ENCODE measurements around the gene C20orf144. TPM values are rescaled to one million over a fixed set of nuclear protein-coding genes. Genes with fewer than 3 reads are reported as not detected.

The C20orf144 gene
- total RNA-seq, 2 experiments from 2014 or later = 0.42 to 0.44 TPM

DNA sequence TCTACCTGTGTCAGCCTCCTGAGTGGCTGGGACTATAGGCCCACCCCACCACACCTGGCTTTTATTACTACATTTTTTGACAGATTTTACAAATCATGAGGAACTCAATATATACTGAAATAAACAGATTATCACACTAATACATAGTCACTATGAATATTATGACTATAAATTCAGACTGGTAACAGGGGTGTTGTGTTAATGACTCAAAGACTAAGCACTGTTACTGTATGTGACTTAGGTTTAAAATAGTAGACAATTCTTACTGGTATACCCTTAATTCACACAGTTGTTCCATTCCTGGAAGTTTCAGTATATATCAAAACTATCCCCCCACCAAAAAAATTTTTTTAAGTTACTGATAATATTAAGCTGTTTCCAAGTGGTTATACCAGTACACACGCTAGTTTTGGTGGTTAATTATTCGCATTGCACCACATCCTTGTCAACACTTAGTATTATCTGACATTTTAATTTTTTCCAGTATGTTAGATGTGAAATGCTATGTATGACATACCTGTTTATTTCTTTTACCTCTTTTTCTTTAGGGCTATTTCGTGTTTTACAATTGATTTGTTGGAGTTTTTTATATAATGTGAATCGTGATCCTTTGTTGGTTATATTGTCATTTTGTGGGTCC lies 34.4 kb upstream of the C20orf144 start:
- ChIA-PET POLR2A (interaction anchor here (0.6 kb wide), 1 partner anchor 35 kb away, joined by 3 read pairs; no protein-coding TSS in a partner anchor), CTCF (ENCODE audit: unreplicated experiment) (no interaction called here)
- DNase-seq (ENCODE audit: low spot score) = no peak
- Histone ChIP-seq H3K9me3 (ENCODE audit: low read length) (no peaks in the 10 kb centered on the region), H2AFZ (ENCODE audit: low read length) (no peak overlapping the region), H3K79me2 (ENCODE audit: insufficient read depth, low read depth, low read length) (no peaks in the 10 kb centered on the region), H3K27ac (ENCODE audit: low read depth, low read length, poor library complexity, severe bottlenecking) (no peak overlapping the region), H3K36me3 (ENCODE audit: insufficient read depth, low read length) (peaks cover 98% of the 10 kb centered on the region), H4K20me1 (ENCODE audit: insufficient read depth, low read length) (no peaks in the 10 kb centered on the region), H3K4me3 (ENCODE audit: low read depth, low read length, poor library complexity, severe bottlenecking) (no peak overlapping the region), H3K4me2 (ENCODE audit: low read length) (no peak overlapping the region), H3K4me1 (ENCODE audit: insufficient read depth, low read length, poor library complexity, severe bottlenecking) (no peaks in the 10 kb centered on the region), H3K9me2 (ENCODE audit: insufficient read depth, low read length) (no peaks in the 10 kb centered on the region)
- no peak for TF ChIP-seq EZH2phosphoT487 (IDR thresholded peaks at IDR 0.05; ENCODE audit: borderline replicate concordance, low read depth, low read length)
- TF ChIP-seq, protein P1, sequence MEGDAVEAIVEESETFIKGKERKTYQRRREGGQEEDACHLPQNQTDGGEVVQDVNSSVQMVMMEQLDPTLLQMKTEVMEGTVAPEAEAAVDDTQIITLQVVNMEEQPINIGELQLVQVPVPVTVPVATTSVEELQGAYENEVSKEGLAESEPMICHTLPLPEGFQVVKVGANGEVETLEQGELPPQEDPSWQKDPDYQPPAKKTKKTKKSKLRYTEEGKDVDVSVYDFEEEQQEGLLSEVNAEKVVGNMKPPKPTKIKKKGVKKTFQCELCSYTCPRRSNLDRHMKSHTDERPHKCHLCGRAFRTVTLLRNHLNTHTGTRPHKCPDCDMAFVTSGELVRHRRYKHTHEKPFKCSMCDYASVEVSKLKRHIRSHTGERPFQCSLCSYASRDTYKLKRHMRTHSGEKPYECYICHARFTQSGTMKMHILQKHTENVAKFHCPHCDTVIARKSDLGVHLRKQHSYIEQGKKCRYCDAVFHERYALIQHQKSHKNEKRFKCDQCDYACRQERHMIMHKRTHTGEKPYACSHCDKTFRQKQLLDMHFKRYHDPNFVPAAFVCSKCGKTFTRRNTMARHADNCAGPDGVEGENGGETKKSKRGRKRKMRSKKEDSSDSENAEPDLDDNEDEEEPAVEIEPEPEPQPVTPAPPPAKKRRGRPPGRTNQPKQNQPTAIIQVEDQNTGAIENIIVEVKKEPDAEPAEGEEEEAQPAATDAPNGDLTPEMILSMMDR (conservative IDR thresholded peaks at IDR 0.05; ENCODE audit: low read length) = no peak
- no TSS peak for BruUV-seq (replicated peaks)
- intact Hi-C loops (cut with micrococcal nuclease; ENCODE audit: unreplicated experiment) = no loop called here

GRCh38 chr20:33629533-33629932 lies 32.6 kb upstream of the C20orf144 start:
- intact Hi-C loops (cut with micrococcal nuclease; ENCODE audit: unreplicated experiment) = no loop called here
- Histone ChIP-seq H3K9me3 (ENCODE audit: low read length) (no peaks in the 10 kb centered on the region), H3K36me3 (ENCODE audit: insufficient read depth, low read length) (peaks cover 99% of the 10 kb centered on the region), H4K20me1 (ENCODE audit: insufficient read depth, low read length) (no peaks in the 10 kb centered on the region), H3K4me3 (ENCODE audit: low read depth, low read length, poor library complexity, severe bottlenecking) (no peak overlapping the region), H3K4me2 (ENCODE audit: low read length) (no peak overlapping the region), H3K4me1 (ENCODE audit: insufficient read depth, low read length, poor library complexity, severe bottlenecking) (no peaks in the 10 kb centered on the region), H3K9me2 (ENCODE audit: insufficient read depth, low read length) (no peaks in the 10 kb centered on the region), H3K27ac (ENCODE audit: low read depth, low read length, poor library complexity, severe bottlenecking) (no peak overlapping the region), H3K79me2 (ENCODE audit: insufficient read depth, low read depth, low read length) (no peaks in the 10 kb centered on the region), H2AFZ (ENCODE audit: low read length) (no peak overlapping the region)
- ChIA-PET CTCF (ENCODE audit: unreplicated experiment) (no interaction called here), POLR2A (no interaction called here)
- no TSS peak for BruUV-seq (replicated peaks)
- no peak for TF ChIP-seq EZH2phosphoT487 (IDR thresholded peaks at IDR 0.05; ENCODE audit: borderline replicate concordance, low read depth, low read length)
- TF ChIP-seq, protein P1 (conservative IDR thresholded peaks at IDR 0.05; ENCODE audit: low read length) = no peak
- DNase-seq (ENCODE audit: low spot score) = no peak

- no peaks in the 10 kb centered on the region for H3K9me3 ChIP-seq (ENCODE audit: low read length)
- no peak for DNase-seq (ENCODE audit: low spot score)
- H3K9me2 ChIP-seq (ENCODE audit: insufficient read depth, low read length) = no peaks in the 10 kb centered on the region
- POLR2A ChIA-PET = no interaction called here
- H3K36me3 ChIP-seq (ENCODE audit: insufficient read depth, low read length) = peaks cover 99% of the 10 kb centered on the region
- CTCF ChIA-PET (ENCODE audit: unreplicated experiment) = no interaction called here
- H3K27ac ChIP-seq (ENCODE audit: low read depth, low read length, poor library complexity, severe bottlenecking) = no peak overlapping the region
- no peaks in the 10 kb centered on the region for H3K79me2 ChIP-seq (ENCODE audit: insufficient read depth, low read depth, low read length)
- intact Hi-C loops (cut with micrococcal nuclease; ENCODE audit: unreplicated experiment) = no loop called here
- no peak overlapping the region for H3K4me2 ChIP-seq (ENCODE audit: low read length)
- no TSS peak for BruUV-seq (replicated peaks)
- H4K20me1 ChIP-seq (ENCODE audit: insufficient read depth, low read length) = no peaks in the 10 kb centered on the region
- no peak overlapping the region for H2AFZ ChIP-seq (ENCODE audit: low read length)
- TF ChIP-seq, protein P1 (conservative IDR thresholded peaks at IDR 0.05; ENCODE audit: low read length) = no peak
- TF ChIP-seq EZH2phosphoT487 (IDR thresholded peaks at IDR 0.05; ENCODE audit: borderline replicate concordance, low read depth, low read length) = no peak
- H3K4me1 ChIP-seq (ENCODE audit: insufficient read depth, low read length, poor library complexity, severe bottlenecking) = no peaks in the 10 kb centered on the region
- no peak overlapping the region for H3K4me3 ChIP-seq (ENCODE audit: low read depth, low read length, poor library complexity, severe bottlenecking)
Observed at GRCh38 chr20:33629979-33630378, 32.1 kb upstream of the C20orf144 start.
